DND-41 (cell line): ENCODE results near the gene RGS6.

Experiments
- ATAC-seq: fragments of 200-7000 bp; cut with Tn5 transposase; 3 replicates; pipeline ENCODE4 v1.9.1; 2021; ENCODE audit warnings: low read depth; ENCODE audit not compliant: insufficient read depth
- DNase-seq: peaks from one replicate; pipeline ENCODE4 v3.0.0-alpha.2; 2020
- H2AFZ ChIP-seq: 2 replicates; pipeline ENCODE4 v1.6.0; 2012; ENCODE audit warnings: low read depth, low read length
- H3K27ac ChIP-seq: 2 replicates; pipeline ENCODE4 v1.5.1; 2012; ENCODE audit warnings: low read length, inconsistent platforms
- H3K27me3 ChIP-seq: fragments of 200-600 bp; sonication (generic); 2 replicates; pipeline ENCODE4 v1.6.0; 2012; ENCODE audit warnings: low read length, mild to moderate bottlenecking, inconsistent platforms; ENCODE audit not compliant: insufficient read depth, poor library complexity
- H3K36me3 ChIP-seq: 2 replicates; pipeline ENCODE4 v1.5.1; 2012; ENCODE audit warnings: low read length, inconsistent platforms; ENCODE audit not compliant: insufficient read depth
- H3K4me1 ChIP-seq: 2 replicates; pipeline ENCODE4 v1.5.1; 2012; ENCODE audit warnings: mild to moderate bottlenecking, low read length; ENCODE audit not compliant: insufficient read depth
- H3K4me2 ChIP-seq: 2 replicates; pipeline ENCODE4 v1.6.0; 2012; ENCODE audit warnings: mild to moderate bottlenecking, moderate library complexity, low read length, inconsistent platforms; ENCODE audit not compliant: insufficient read depth
- H3K4me3 ChIP-seq, 2 experiments: fragments of 200-600 bp in 1 of 2; shearing (Covaris generic) in 1 of 2; 2 replicates each; pipeline ENCODE4 v1.5.1; 2012 to 2016; ENCODE audit warnings: inconsistent platforms in 2 of 2, low read length in 2 of 2, mild to moderate bottlenecking in 2 of 2, low read depth in 1 of 2, moderate library complexity in 1 of 2
- H3K79me2 ChIP-seq: 2 replicates; pipeline ENCODE4 v1.6.0; 2012; ENCODE audit warnings: low read length, inconsistent platforms; ENCODE audit not compliant: insufficient read depth
- H3K9ac ChIP-seq: 2 replicates; pipeline ENCODE4 v1.6.0; 2012; ENCODE audit warnings: low read depth, mild to moderate bottlenecking, inconsistent platforms, low read length, moderate library complexity
- H3K9me3 ChIP-seq: 2 replicates; pipeline ENCODE4 v1.5.1; 2012; ENCODE audit warnings: low read length, moderate library complexity, mild to moderate bottlenecking, inconsistent platforms; ENCODE audit not compliant: insufficient read depth, severe bottlenecking
- H4K20me1 ChIP-seq: 2 replicates; pipeline ENCODE4 v1.6.0; 2012; ENCODE audit warnings: low read length; ENCODE audit not compliant: insufficient read depth
- CTCF ChIP-seq: IDR thresholded peaks from 2 replicates; pipeline ENCODE4 v1.5.1; 2012; ENCODE audit warnings: borderline replicate concordance, low read length, moderate library complexity, mild to moderate bottlenecking; ENCODE audit not compliant: poor library complexity, severe bottlenecking; ENCODE audit errors: extremely low read depth
- EZH2 ChIP-seq: IDR thresholded peaks from 3 replicates; pipeline ENCODE4 v1.6.1; 2012; ENCODE audit warnings: borderline replicate concordance, low read depth, mild to moderate bottlenecking, moderate library complexity, low read length, inconsistent platforms; ENCODE audit not compliant: severe bottlenecking

RGS6 gene

GRCh38 chr14:72377016-72377415 lies 444.8 kb downstream of the RGS6 start:
- Histone ChIP-seq H3K79me2 (no peaks in the 10 kb centered on the region), H3K9ac (no peak overlapping the region), H3K4me1 (no peaks in the 10 kb centered on the region), H2AFZ (no peak overlapping the region), H3K36me3 (no peaks in the 10 kb centered on the region), H3K27ac (no peak overlapping the region), H3K4me3 (no peak overlapping the region), H3K9me3 (peaks cover 7% of the 10 kb centered on the region), H4K20me1 (no peaks in the 10 kb centered on the region), H3K27me3 (no peaks in the 10 kb centered on the region), H3K4me2 (no peak overlapping the region)
- ATAC-seq (no peak), DNase-seq (no peak)
- TF ChIP-seq EZH2 (no peak), CTCF (no peak)

GRCh38 chr14:72380456-72380855 lies 448.2 kb downstream of the RGS6 start:
- no peak for ATAC-seq
- Histone ChIP-seq H3K4me2 (no peak overlapping the region), H3K9ac (no peak overlapping the region), H4K20me1 (no peaks in the 10 kb centered on the region), H3K79me2 (no peaks in the 10 kb centered on the region), H3K4me3 (no peak overlapping the region), H2AFZ (no peak overlapping the region), H3K4me1 (no peaks in the 10 kb centered on the region), H3K27ac (no peak overlapping the region), H3K36me3 (no peaks in the 10 kb centered on the region), H3K9me3 (peaks cover 4% of the 10 kb centered on the region), H3K27me3 (no peaks in the 10 kb centered on the region)
- no peak for DNase-seq
- TF ChIP-seq EZH2, result no peak
- no peak for TF ChIP-seq CTCF

- H3K79me2 ChIP-seq, result no peaks in the 10 kb centered on the region
- H3K27me3 ChIP-seq, result no peaks in the 10 kb centered on the region
- H3K9ac ChIP-seq, result no peak overlapping the region
- DNase-seq (no peak), ATAC-seq (no peak)
- H4K20me1 ChIP-seq, result no peaks in the 10 kb centered on the region
- H2AFZ ChIP-seq, result no peak overlapping the region
- no peaks in the 10 kb centered on the region for H3K4me1 ChIP-seq
- TF ChIP-seq CTCF (no peak), EZH2 (no peak)
- no peaks in the 10 kb centered on the region for H3K36me3 ChIP-seq
- no peak overlapping the region for H3K4me3 ChIP-seq
- H3K9me3 ChIP-seq, result no peaks in the 10 kb centered on the region
- no peak overlapping the region for H3K4me2 ChIP-seq
- no peak overlapping the region for H3K27ac ChIP-seq
Observed at GRCh38 chr14:72383865-72384264, 451.6 kb downstream of the RGS6 start.

GRCh38 chr14:72387726-72388125 lies 455.5 kb downstream of the RGS6 start:
- no peak overlapping the region for H3K9ac ChIP-seq
- no peaks in the 10 kb centered on the region for H4K20me1 ChIP-seq
- no peak overlapping the region for H3K4me3 ChIP-seq
- no peaks in the 10 kb centered on the region for H3K9me3 ChIP-seq
- H3K79me2 ChIP-seq, result no peaks in the 10 kb centered on the region
- H3K4me1 ChIP-seq, result no peaks in the 10 kb centered on the region
- TF ChIP-seq CTCF, result no peak
- TF ChIP-seq EZH2, result no peak
- H3K4me2 ChIP-seq, result no peak overlapping the region
- no peaks in the 10 kb centered on the region for H3K27me3 ChIP-seq
- no peaks in the 10 kb centered on the region for H3K36me3 ChIP-seq
- no peak for ATAC-seq
- no peak overlapping the region for H2AFZ ChIP-seq
- H3K27ac ChIP-seq, result no peak overlapping the region
- DNase-seq, result no peak
